ENCODE data around the gene TRABD2A. TPM values are rescaled to one million over a fixed set of nuclear protein-coding genes. Genes with fewer than 3 reads are reported as not detected.

The TRABD2A gene
- total RNA-seq, 1 experiment from 2014 or later, result 7.1 TPM

DNA sequence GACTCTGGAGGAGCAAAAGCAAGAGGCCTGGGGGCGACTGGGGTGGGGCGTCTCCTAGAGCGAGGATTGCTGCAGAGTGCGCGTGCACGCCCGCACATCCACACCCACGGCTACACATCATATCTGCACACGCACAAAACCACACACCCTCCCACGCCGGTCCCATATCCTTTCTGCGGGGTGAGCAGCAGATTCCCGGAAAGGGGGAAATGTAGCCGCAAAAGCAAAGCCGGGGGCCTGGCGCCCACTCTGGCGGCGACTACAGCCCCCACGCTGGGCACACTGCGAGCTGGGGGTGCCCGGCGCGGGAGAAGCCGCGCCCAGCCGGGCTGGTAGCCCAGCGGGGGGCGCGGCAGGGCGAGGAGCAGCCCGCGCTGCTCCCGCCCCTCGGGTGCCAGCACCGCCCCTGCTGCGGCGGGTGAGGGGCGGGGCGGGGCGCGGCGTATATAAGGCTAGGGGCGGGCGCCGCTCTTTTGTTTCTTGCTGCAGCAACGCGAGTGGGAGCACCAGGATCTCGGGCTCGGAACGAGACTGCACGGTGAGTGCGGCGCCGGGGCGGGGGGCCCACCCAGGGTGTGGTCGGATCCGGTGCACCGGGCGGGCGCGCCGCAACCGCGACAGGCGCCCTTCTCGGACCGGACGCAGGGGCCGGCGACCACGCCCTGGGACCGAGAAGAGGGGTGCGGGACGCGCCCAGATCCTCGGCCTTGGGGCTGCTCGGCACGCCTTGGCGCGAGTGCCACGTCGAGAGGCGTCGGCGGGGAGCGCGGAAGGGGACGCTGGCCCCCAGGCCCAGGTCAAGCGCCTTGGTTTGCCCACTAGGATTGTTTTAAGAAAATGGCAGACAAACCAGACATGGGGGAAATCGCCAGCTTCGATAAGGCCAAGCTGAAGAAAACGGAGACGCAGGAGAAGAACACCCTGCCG, 24.6 kb upstream of the TRABD2A start, which contains the start of gene TMSB10:
TMSB10 (plus strand) TSS at position 476 of the 927 bp plus-strand sequence.
- DNase-seq (ENCODE audit: low read depth), result peak; percentile 88

DNA sequence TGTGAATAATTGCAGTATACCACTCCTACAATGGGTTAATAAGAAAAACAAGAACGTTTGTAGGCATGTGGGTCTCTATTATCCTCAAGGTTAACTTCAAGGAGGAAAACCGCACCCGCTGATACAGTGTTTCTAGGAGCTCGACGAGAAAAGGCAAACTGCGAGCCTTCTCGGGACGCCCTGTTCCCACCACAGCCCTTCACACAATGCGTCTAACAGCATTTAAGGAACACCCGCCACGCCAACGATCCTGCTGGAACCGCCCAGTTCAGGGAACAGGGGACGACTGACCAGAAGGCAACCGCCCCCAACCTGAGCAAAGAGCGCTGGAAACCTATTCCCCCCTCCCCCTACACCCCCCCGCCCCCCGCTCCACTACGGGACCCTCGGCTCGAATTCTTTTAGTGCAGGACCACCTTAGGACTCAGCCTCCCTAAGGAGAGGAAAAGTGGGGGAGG, 23.9 kb upstream of the TRABD2A start:
- DNase-seq (ENCODE audit: low read depth), result peak; percentile 74

DNA sequence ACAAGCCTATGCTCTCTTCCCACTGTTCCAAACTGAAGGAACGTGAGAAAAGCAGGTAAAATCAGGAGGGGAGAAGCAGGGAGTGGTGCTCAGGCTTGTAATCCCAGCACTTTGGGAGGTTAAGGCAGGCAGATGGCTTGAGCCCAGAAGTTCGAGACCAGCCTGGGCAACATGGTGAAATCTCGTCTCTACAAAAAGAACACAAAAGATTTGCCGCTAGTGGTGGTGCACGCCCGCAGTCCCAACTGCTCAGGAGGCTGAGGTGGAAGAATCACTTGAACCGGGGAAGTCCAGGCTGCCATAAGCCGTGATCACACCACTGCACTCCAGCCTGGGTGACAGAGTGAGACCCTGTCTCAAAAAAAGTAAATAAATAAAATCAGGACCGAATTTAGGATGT, 23.3 kb upstream of the TRABD2A start:
- no peak for DNase-seq (ENCODE audit: low read depth)

- DNase-seq (ENCODE audit: low read depth), result no peak
Measured at GRCh38 chr2:84902526-84902925, 21.6 kb upstream of the TRABD2A start.

DNA sequence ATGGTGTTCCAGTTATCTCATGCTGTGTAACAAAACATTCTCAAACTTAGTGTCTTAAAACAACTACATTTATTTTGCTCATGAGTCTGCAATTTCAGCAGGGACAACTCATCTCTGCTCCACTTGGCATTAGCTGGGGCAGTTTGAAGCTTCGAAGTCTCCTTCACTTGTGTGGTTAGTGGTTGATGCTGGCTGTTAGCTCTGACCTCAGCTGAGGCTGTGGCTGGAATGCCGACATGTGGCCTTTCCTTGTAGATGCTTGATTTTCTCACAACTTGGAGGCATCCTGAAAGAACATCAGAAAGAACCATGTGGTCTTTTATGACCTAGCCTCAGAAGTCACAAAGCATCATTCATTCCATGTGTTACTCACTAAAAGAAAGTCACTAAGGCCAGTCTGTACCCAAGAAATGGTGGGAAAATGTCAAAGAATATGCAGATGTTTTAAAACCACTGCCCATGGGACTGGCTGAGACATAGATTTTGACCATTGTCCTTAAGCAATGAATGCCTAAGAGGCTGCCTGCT, 20.8 kb upstream of the TRABD2A start:
- peak; percentile 94 for DNase-seq (ENCODE audit: low read depth)

DNA sequence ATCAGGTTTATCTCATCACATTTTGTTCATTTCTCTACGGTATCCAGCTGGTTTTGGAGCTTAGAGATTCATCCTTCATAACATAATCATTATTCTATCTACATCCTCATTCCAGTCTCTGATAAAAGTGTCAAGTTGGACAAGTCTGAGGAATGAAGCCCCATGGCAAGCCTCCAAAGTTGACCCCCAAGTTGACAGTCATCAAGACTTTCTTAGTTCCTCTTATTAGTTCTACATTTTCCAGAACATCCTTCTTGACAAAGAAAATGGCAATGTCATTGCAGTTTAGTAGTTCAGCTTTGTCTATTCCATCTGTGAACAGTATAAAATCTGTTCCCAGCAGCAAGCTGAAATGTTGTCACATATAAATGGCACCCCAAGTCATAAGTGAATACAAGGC, 20.1 kb upstream of the TRABD2A start:
- no peak for DNase-seq (ENCODE audit: low read depth)

DNA sequence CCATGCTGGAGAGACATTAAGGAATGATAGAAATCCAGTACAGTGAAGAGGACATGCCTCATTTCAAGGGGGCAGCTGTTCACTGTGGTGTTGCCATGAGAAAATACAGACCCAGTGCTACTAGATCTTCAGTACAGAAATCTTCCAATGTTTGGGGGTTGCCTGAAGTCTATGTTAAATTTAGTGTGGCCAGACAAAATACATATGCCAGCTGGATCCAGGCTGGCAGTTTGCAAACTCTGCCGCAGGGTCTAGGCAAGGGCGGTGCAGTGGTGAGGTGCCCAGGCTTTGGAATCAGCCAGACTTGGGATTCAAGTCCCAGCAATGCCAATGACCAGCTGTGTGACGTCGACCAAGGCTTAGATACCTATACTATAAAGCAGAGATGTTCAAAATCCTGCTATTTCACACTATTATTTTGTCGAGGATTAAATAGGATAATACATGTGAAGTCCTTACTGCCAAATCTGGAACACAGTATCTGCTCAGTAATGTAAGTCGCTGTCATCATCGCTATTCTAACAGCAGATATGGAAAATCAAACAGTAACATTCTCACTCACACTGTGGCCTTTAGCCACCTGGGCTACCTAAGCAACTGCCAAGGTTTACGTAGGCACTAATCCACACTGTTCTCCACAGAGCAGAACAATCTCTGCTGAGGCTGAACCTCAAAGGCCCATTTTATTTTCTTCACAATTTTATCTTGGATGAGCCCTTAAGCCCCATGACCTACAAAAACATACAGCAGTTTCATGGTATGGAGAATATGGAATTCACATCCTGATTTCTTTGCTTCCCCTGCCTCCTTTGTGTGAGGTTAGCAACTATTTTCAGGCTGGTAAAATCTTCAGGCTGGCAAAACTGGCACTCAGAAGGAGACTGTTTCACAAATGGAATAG, 18.7 kb upstream of the TRABD2A start:
- DNase-seq (ENCODE audit: low read depth), result no peak

DNA sequence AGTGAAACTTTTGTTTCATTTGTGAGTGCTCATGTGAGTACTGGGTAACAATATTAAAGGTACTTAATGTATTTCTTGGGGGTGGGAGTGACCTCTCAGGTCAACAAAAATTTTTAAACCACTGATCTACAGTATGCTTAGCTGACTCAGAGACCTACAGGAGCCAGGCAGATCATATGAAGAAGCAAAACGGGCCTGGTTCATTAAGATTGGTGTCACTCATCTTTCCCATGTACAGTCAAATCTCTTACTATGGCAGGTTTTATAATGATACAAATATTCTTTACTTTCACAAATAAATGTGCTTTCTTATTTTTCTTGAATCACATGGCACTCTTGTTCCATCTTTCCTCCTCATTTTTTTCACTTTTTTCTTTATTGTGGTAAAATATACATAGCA, 16.9 kb upstream of the TRABD2A start:
- no peak for DNase-seq (ENCODE audit: low read depth)

DNA sequence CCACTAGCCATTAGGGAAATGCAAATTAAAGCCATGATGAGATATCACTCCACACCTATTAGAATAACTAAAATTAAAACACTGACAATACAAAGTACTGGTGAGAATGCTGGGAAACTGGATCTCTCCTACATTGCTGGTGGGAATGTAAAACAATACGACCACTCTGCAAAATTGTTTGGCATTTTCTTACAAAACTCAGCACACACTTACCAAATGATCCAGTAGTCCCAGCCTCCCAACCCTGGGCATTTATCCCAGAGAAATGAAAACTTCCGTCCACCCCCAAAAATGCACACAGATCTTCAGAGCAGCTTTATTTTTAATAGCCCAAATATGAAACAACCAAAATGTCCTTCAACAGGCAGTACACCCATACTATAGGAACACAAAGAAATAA, 15.7 kb upstream of the TRABD2A start:
- DNase-seq (ENCODE audit: low read depth), result no peak

DNA sequence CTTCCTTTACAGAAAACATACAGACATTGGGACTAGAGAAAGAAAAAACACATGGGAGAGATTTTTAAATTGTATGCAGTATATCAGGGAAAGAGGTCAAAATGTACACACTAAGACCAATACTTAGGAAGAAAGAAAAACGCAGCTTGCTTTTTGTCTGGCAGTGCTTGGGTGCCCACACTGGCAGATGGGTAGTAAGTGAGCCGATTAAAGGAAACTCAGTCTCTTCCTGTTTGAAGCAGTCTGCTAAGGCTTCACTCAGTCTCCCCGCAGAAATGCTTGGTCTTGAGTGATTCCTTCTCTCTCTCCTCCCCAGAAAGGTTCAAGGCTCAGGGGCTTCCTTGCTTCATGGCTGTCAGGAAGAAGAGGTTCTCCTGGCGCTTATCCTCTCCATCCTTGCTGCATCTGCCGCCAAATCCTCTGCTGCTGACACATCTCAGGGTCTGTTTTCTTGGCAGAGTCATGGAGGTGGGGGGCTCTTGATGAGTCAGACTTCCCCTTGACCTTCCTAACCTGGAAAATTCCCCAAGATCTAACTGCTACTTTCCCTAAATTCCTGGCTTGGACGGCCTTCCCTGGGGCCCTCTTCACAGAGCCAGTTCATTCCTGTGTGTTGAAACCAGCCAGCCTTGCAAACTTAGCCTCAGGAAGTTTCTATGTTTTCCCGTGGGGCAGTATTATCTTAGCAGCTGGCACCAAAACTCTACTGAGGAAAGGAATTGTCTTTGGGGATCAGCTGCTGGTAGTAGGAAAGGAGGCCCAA, 14.1 kb upstream of the TRABD2A start:
- peak; percentile 82 for DNase-seq (ENCODE audit: low read depth)

- no peak for DNase-seq (ENCODE audit: low read depth)
Measured at GRCh38 chr2:84894131-84894586, 13.3 kb upstream of the TRABD2A start.

GRCh38 chr2:84891355-84892010, 10.6 kb upstream of the TRABD2A start:
- no peak for DNase-seq (ENCODE audit: low read depth)

DNA sequence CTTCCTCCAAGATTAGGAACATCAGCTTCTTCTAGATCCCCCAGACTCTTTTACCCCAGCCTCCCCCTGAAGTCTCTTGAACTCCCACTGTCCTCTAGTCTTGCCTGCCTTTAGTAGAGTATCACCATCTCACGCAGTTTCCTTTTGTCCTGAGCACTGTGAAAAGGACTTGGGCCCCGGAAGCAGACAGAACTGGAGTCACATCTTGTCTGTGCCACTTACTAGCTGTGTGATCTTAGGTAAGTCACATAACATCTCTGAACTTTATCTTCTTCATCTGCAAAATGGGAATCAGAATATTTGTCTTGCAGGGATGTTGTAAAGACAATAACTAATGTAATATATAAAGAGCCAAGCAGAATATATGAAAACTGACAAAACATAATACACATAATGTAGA, 8.4 kb upstream of the TRABD2A start:
- DNase-seq (ENCODE audit: low read depth), result no peak

DNA sequence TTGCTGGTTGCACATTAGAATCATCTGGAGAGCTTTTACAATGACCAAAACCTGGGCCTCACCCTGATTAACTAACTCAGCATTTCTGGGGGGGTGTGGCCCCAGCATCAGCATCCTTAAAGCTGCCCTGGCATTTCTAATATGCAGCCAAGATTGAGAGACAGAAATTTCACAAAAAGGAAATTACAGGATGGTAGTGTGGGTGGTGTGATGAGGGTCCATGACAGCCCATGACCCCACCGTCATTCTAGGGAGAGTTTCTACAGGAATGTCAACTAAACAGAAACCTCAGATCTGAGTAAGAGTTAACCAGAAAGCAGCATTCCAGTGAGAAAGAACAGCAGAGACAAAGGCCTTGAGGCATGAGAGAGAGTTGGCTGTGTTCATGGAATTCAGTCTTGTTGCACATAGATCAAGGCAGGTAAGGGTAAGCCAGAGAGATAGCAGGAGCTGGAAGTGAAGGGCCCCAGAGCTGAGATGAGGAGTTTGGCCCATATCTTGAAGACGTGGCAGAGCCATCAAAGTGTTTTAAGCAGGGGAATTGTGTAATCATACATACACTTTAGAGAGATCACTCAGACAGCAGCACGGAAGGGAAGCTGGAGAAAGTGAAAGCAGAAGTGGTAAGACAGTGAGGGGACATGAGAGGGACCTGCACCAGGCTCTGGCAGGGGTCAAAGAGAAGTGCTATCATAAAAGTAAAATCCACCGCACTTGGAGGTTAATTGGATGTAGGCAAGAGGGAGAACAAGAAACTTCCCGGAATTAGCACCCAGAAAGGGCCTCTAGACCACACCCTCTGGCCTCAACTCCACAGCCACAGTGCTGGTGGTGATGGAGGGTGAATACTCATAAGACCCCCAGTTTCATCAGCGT, 7.8 kb upstream of the TRABD2A start:
- peak; percentile 68 for DNase-seq (ENCODE audit: low read depth)

DNA sequence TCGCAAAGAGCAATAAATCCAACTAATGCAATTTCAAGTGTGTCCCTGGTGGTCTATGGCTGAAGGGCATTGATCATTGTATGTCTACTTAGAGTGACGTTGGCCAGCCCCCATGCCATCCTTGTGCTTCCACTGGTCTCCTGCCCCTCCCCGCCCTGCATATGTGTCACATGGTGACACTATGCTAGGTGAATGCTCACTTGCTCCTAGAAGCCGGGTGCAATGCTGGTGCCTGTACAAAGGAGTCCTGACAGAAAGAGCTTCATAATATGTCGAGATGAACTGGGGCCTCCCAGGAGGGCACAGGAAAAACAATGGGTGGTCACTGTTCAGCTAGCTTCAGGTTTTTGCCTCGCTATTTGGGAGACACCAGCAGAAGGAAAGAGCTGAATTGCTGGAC, 5.9 kb upstream of the TRABD2A start:
- DNase-seq (ENCODE audit: low read depth), result no peak

- DNase-seq (ENCODE audit: low read depth), result no peak
Measured at GRCh38 chr2:84885111-84885510, 4.2 kb upstream of the TRABD2A start.

DNA sequence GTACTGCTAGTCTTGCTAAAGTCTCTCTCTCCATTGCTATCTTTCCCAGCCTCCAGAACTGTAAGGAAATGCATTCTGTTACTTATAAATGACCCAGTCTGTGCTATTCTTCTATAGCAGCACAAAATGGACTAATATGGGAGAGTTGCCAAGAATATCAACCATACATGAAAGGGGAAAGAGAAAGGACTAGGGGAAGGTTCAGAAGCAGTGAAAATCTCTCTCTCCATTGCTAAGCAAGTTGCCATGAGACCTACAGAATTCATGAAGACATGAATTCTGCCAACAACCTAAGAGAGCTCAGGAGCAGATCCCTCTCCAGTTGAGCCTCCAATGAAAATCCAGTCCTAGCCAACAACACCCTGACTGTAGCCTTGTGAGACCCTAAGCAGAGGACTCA, 3.6 kb upstream of the TRABD2A start:
- no peak for DNase-seq (ENCODE audit: low read depth)

DNA sequence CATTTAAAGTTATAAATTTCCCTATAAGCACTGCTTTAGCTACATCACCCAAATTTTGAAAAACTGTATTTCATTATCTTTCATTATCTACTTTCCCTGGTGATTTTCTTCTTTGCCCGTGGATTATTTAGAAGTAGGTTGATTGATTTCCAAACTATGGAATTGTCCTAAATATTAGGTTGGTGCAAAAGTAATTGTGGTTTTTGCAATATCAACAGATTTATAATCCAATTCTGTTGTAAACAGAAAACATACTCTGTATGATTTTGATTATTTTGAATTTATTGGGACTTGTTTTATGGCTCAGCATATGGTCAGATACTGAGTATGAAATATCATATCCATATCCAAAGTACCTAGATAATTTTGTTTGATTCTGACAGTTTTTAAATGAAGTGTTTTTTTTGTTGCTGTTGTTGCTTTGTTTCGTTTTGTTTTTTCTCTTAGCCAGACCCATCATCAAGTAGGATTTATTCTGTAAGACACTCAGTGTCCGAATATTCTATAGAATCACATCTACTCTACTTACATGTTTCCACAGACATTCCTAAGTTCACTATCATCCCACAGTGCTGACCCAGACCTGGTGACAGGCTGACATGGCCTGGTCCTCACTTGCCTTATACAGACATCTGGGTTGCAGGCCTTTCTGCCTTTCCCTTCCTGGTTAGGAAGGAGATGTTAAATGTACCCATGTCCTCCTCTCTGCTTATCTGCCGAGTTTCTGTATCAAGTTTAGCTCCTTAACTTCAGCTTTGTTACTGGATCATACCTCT, 2.1 kb upstream of the TRABD2A start:
- DNase-seq (ENCODE audit: low read depth), result no peak

DNA sequence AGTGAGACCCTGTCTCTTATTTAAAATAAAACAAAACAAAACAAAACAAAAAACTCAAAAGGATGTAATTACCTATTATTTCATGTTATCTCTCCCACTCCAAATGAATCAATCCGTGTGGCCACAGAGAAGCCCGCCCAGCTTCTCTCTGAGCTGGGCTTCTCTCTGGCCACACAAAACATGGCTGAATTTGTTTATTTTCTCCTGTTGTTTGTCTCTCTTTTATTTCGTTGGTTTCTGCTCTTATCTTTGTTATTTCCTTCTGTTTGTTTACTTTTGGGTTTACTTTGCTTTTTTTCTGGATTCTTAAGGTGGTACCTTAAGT, 1.5 kb upstream of the TRABD2A start:
- no peak for DNase-seq (ENCODE audit: low read depth)
